Stimulated activated CD8-positive, alpha-beta memory T cell treated with anti-CD3 and anti-CD28 coated beads, Interleukin-4, amount 100 ng/mL, for 1 hour (primary cell): ENCODE measurements around the gene POLR1B.
A peak's percentile ranks its signal among the peaks of the same experiment; 100 is the strongest.
"Not testable (repeated sequence)": the region's sequence is repeated elsewhere in the genome, so short reads cannot be mapped to it uniquely, and the experiment has no call there.

Source experiments
- DNase-seq, 2 donors: peaks; one replicate each; pipeline ENCODE4 v3.0.0-alpha.2; 2020; ENCODE audit warnings: low read depth in 2 of 2, low spot score in 1 of 2

Gene POLR1B

DNA sequence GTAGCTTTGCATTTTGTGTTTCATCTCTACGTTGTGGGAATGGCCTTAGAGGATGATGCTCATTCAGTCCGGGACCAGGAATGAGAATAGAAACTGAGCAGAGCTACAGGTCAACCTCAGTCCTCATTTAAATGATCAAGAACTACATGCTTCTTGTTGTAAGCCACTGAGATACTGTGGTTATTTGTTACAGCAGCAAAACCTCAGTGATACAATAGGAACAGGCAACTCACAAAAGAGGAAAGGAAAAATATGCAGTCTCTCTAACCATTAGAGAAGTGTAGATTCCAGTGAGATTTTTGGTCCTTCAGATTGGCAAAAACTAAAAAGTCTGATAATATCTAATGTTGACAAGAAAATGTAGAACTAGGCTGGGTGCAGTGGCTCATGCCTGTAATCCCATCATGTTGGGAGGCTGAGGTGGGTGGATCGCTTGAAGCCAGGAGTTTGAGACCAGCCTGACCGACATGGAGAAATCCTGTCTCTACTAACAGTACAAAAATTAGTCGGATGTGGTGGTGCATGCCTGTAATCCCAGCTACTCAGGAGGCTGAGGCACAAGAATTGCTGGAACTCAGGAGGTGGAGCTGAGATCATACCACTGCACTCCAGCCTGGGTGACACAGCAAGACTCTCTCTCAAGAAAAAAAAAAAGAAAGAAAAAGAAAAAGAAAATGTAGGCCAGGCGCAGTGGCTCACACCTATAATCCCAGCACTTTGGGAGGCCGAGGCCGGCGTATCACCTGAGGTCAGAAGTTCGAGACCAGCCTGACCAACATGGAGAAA lies 55.5 kb downstream of the POLR1B start:
- DNase-seq: no peak

DNA sequence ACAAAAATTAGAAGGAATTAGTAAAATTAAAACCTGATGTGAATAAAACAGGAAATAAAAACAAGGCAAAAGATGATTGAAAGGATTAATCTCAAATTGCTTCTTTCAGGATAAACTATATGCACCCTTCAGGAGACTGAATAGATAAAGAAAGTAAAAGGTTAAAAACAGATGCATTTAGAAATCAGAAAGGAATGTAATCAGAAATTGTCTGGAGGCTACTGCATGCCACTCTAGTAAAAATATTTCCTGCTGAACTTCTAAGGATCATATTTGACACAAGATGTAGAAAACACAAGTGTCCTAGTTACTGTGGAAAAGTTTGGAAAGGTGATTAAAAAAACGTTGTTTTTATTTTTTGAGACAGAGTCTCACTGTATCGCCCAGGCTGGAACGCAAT lies 58.4 kb downstream of the POLR1B start:
- no peak for DNase-seq

DNA sequence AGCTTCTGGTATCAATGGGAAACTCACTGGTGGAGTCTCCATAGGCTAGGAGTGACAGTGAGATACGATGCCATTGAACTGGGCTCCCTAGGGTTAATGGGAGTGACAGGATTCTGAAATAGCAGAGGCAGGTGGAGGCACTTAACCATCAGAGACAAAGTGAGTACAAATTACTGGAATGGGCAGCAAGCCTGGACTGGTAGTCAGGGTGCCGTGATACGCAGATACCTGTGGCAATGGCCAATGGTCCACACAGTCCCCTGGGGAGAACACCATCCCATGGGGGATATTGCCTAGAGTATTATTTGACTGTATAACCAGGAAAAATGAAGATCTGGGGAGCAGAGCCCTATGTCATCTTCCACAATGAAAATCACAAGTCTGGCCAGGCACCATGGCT lies 59.5 kb downstream of the POLR1B start:
- DNase-seq: no peak

DNA sequence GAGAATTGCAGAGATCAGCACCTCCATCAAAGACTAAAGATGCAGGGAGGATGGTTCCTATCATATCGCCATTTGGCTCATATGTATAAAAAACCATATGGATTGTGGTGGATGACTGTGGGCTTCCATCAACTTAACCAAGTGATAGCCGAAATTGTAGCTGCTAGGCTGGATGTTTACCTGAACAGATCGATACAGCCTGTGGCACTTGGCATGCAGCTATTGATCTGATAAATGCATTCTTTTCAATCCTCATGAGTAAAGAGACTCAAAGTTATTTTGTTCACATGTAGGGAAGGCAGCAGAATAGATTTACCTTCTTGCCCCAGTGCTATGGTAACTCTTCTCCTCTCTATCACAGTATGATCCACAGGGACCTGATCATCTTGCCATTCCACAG lies 60.7 kb downstream of the POLR1B start:
- no peak for DNase-seq

DNA sequence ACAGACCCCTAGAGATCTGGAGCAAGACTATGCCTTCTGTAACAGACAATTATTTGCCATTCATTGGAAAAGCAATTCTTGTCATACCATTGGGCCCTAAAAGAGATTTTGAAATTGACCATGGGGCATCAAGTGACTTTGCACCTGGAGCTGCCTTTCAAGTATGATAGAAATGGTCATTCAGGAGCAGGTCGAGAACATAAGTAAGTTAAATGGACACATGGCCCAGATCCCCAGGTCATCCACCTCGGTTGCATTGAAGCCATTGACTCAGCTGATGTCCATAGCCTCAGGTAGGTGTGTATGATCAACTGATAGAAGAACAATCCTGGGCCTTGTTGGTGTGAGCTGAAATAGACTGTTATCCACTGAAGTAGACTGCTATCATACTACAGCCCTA lies 61.5 kb downstream of the POLR1B start:
- no peak for DNase-seq

GRCh38 chr2:112604952-112605351 lies 62.7 kb downstream of the POLR1B start:
- DNase-seq: no peak

GRCh38 chr2:112605926-112606325 lies 63.7 kb downstream of the POLR1B start:
- DNase-seq: no peak

DNA sequence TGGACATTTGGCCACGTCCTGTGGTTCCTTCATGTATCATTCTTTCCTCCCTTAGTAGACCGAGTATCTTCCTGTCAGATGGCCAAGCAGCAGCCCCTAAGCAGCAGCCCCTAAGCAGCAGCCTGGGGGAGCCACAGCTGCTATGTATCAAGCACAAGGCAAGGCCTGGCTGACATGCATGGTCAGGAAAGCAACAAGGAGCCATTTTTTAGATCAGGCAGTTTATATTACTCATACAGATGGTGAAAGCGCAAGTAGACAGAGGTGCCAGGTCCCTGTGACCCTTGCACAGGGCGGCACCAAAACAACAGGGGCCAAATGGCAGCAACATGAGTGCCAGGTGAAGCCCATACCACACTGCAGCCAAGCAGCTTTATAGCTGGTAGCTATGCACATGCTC lies 64.3 kb downstream of the POLR1B start:
- DNase-seq: no peak

GRCh38 chr2:112607680-112608438 lies 65.6 kb downstream of the POLR1B start:
- no peak for DNase-seq

GRCh38 chr2:112609320-112609719 lies 67.1 kb downstream of the POLR1B start:
- not testable (repeated sequence) for DNase-seq

DNA sequence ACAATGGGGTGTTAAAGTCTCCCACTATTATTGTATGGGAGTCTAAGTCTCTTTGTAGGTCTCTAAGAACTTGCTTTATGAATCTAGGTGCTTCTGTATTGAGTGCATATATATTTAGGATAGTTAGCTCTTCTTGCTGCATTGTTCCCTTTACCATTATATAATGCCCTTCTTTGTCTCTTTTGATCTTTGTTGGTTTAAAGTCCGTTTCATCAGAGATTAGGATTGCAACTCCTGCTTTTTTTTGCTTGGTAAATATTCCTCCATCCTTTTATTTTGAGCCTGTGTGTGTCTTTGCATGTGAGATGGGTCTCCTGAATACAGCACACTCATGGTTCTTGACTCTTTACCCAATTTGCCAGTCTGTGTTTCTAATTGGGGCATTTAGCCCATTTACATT lies 70.0 kb downstream of the POLR1B start:
- not testable (repeated sequence) for DNase-seq

GRCh38 chr2:112614201-112614840 lies 72.1 kb downstream of the POLR1B start:
- DNase-seq: no peak

- DNase-seq: no peak
These were observed 72.8 kb downstream of the POLR1B start for GRCh38 chr2:112615051-112615450.

DNA sequence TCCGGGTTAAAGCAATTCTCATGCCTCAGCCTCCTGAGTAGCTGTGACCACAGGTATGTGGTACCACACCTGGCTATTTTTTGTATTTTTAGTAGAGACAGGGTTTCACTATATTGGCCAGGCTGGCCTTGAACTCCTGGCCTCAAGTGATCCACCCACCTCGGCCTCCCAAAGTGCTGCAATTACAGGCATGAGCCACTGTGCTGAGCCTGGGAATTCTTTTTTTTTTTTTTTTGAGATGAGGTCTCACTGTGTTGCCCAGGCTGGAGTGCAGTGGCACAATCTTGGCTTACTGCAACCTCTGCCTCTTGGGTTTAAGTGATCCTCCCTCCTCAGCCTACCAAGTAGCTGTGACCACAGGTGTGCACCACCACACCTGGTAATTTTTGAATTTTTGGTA lies 73.5 kb downstream of the POLR1B start:
- DNase-seq: not testable (repeated sequence)

DNA sequence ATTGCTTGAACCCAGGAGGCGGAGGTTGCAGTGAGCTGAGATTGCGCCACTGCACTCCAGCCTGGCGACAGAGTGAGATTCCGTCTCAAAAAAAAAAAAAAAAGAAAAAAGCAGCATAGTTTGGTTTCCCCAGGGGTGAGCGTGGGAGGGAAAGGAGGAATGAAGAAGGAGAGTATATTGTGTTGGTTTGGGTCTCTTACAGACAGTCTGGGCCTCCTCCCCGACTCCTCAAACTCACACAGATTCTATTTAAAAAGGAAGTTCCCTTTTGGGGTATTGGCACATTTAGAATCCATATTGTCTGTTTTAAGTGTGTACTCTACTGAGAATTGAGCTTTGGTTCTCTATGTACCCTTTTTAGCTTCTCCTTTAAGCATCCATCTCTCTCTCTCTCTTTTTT lies 76.1 kb downstream of the POLR1B start:
- DNase-seq: no peak

- DNase-seq: no peak
These were observed 79.7 kb downstream of the POLR1B start for GRCh38 chr2:112621790-112622527.

GRCh38 chr2:112622528-112622849 lies 80.2 kb downstream of the POLR1B start:
- no peak for DNase-seq

DNA sequence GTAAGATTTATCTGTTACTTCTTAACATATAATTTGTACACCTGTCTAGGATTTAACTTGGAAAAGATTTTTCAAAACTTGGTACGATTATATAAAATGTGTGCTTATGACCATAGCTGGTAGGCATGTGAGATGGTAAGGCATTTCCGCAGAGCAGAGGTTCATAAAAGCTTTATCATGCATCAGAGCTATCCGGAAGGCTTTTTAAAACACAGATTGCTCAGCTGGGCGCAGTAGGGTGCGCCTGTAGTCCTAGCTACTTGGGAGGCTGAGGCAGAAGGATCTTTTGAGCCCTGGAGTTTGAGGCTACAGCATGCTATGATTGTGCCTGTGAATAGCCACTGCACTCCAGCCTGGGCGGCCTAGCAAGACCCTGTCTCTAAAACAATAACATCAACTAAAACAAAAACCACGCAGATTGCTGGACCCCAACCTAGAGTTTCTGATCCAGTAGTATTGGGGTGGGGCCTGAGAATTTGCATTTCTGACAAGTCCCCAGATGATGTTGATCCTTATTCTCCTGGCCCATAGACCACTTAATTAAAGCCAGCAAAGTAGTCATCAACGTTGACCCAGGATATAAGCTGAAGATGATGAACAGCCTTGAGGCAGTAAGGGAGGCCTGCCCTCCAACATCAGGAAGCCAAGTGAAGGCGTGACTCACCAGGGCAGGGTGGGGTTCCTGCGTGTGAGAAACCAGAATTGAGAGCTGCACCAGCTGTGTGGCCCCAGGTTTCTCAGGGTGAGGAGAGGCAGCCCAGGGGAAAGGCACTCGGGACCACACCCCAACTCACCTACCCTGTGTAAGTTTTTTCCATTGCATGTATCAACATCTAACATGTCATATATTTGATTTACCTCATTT lies 81.9 kb downstream of the POLR1B start:
- peak; percentile 37 to 53 for DNase-seq

DNA sequence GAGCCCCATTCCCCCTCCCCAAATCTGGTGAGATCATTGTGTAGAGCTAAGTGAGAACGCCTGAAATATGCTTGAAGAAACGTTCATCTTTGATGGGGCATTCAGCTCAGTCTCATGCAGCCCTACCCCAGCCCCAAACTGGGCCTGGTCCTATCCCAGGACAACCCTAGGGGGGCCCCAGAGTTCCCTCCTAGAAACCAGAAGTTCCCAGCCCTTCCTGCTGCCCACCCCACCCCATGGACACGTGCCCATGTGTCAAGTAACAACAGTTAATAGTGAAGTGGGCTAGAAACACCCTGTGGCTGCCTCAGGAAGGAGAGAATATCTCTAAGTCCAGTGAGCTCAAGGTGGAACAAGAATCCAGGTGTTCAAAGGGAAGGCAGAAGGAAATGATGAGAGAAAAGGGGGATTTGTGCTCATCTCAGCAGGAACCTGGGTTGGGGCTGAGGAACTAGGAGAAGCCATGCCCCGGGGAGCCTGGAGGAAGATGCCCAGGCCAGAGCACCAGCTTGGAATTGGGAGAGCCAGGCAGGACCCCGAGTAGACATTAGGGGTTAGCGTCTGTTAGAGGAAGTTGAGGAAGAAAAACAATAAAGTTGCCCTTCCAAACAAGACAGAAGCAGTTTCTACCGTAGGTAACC lies 83.3 kb downstream of the POLR1B start:
- no peak for DNase-seq

DNA sequence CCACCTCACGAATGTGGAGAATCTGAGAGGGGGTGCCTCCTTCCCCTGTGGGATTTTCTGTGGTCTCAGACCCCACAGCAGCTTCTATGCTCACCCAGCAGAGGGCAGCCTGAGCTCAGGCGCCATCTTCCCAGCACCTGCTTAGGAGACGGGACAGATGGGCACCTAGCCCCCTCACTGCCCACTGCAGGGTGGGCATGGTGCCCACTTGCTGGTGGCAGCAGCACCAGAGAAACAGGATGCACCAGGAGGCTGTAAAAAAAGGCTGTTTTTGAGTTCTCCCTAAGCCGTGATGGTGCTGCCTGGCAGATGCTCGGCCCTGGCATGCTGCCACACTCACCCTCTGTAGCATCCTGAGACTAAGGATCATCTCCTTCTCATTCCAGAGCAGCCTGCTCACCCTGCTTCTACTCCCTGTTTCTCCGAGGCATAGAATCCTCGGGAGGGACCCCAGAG lies 84.4 kb downstream of the POLR1B start:
- DNase-seq: peak; percentile 31 to 38
